Pericardium fibroblast (primary cell): Measurements from ENCODE around the gene FRAT2. TPM values are rescaled to one million over a fixed set of nuclear protein-coding genes. Genes with fewer than 3 reads are reported as not detected.

Experiments
- total RNA-seq: library from RNA; depleted of rRNA; stranded (reverse); fragments of >200 nt; gene quantifications from 2 replicates; pipeline ENCODE4 v1.2.3, GENCODE V29; 2015

FRAT2 gene
- total RNA-seq = 4.7 and 6.4 TPM in 2 replicates

DNA sequence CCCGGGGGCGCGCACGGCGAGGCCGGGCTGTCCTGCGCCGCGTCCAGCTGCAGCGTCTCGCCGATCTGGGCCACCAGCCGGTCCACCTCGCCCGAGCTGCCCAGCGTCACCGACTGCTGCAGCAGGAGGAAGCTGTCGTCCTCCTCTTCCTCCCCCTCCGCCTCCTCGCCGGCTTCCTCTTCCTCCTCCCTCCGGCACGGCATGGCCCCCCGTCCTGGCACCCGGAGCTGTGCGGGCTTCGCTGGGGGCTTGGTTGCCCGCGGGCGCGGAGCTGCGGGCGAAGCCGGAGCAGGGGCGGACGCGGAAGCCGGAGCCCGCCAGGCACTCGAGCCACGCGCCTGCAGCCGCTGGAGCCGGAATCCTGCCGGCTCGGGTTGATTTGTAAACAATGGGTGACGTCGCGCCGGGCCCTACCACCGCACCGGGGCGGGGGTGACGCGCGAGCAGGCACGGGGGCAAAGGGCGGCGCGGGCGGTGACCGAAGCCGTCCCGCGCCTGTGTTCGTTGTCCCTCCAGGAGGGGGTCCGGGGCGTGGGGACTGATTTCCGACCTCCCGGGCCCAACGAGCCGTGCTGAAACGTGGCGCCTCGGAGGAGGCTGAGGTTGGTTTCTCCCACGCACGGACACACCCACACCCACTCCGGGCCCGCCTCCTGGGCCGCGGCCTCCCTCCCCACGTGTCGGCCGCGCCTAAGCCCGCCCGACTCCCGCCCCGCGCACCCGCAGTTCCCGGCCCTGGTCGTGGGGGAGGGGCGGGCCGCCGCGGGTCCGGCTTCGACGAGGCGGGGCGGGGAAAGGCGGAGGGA, at the start of gene FRAT2:
TSS of gene FRAT2 (minus strand) at position 360 of the 806 bp plus-strand sequence. CDS start at position 203, 157 bp downstream.

DNA sequence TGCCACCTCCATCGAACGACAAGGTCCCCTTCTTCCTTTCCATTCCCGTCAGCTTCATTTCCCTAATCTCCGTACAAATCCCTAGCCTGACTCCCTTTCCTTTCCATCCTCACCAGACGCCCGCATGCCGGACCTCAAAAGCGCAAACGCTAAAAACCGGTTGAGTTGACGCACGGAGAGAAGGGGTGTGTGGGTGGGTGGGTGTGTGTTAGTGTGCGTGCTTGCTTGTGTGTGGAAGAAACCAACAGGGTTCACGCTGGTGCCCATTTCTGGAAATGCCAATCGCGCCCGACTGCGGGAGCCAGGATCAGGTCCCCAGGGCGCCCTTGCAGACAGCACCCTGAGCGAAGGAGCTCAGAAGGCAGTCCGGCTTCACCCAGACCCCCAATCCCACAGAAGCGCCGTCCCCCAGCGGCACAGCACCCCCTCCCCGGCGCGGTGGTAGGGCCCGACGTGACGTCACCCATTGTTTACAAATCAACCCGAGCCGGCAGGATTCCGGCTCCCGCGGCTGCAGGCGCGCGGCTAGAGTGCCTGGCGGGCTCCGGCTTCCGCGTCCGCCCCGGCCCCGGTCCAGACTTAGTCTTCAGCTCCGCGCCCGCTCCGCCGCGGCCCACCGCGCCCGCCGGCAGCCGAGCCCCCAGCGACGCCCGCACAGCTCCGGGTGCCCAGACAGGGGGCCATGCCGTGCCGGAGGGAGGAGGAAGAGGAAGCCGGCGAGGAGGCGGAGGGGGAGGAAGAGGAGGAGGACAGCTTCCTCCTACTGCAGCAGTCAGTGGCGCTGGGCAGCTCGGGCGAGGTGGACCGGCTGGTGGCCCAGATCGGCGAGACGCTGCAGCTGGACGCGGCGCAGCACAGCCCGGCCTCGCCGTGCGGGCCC, 15.5 kb downstream of the FRAT2 start, which contains the start of gene FRAT1:
TSS of gene FRAT1 (plus strand) at position 500 of the 880 bp plus-strand sequence. CDS start at position 683, 183 bp downstream.

GRCh38 chr10:97292097-97292861, 42.2 kb downstream of the FRAT2 start, which contains the start of gene ARHGAP19:
ARHGAP19 (minus strand) TSS chr10:97292637; CDS start chr10:97292627, 10 bp downstream.

Other genes with a start within 250 kb of the FRAT2 start
- not detected in 2 replicates for gene SLIT1, start 148.8 kb downstream of the FRAT2 start, total RNA-seq
- gene ARHGAP19, start 42.1 kb downstream of the FRAT2 start, total RNA-seq = 2.3 and 3.6 TPM in 2 replicates
- gene FRAT1, start 15.5 kb downstream of the FRAT2 start, total RNA-seq = 2.7 and 5.5 TPM in 2 replicates
- gene RRP12, start 66.6 kb upstream of the FRAT2 start, total RNA-seq = 5.3 and 11.1 TPM in 2 replicates
- gene PGAM1, start 91.5 kb upstream of the FRAT2 start, total RNA-seq = 316 and 578 TPM in 2 replicates
- 35.7 and 36.2 TPM in 2 replicates for gene EXOSC1, start 111.3 kb upstream of the FRAT2 start, total RNA-seq
- gene ZDHHC16, start 111.4 kb upstream of the FRAT2 start, total RNA-seq = 25.4 and 48.2 TPM in 2 replicates
- gene MMS19, start 163.7 kb upstream of the FRAT2 start, total RNA-seq = 75.6 and 88.4 TPM in 2 replicates
- 37.8 and 52.3 TPM in 2 replicates for gene UBTD1, start 164.2 kb upstream of the FRAT2 start, total RNA-seq
- 0.85 TPM in 1 of 2 replicates, not detected in the other for gene ANKRD2, start 238.1 kb upstream of the FRAT2 start, total RNA-seq
- 0.17 and 0.58 TPM in 2 replicates for gene HOGA1, start 249.7 kb upstream of the FRAT2 start, total RNA-seq